IMR-90 (cell line): ENCODE results near the gene SIGLEC15. TPM values are rescaled to one million over a fixed set of nuclear protein-coding genes. Genes with fewer than 3 reads are reported as not detected.

Experiments used
- ATAC-seq: fragments of 200-7000 bp; cut with Tn5 transposase; 2 replicates; pipeline ENCODE4 v1.9.1; 2020; ENCODE audit warnings: low read depth, mild to moderate bottlenecking, moderate library complexity
- BruUV-seq: library from RNA; stranded (reverse); fragments of 400-500 nt; replicated peaks from 2 replicates; lab custom pipeline; 2021; lab: Mats Ljungman, UMichigan
- CTCF ChIA-PET: fragments of 300-600 bp; formaldehyde crosslinking; extraction: SDS; loops from one replicate; lab custom pipeline; 2021; ENCODE audit warnings: antibody characterized with exemption; lab: Yijun Ruan, JAX
- POLR2A ChIA-PET: fragments of 300-600 bp; sonication (Branson Sonifier 250); formaldehyde crosslinking; loops from one replicate; lab custom pipeline; 2022; ENCODE audit warnings: antibody characterized with exemption; ENCODE audit not compliant: unreplicated experiment; lab: Charles Lee
- DNase-seq: peaks from one replicate; pipeline ENCODE4 v3.0.0; 2013
- H2AFZ ChIP-seq: replicated peaks from 2 replicates; pipeline ENCODE3; 2013; ENCODE audit warnings: low read length, mild to moderate bottlenecking; ENCODE audit not compliant: poor library complexity
- H2AK5ac ChIP-seq: 2 replicates; pipeline ENCODE4 v1.6.1; 2013; ENCODE audit warnings: low read depth, low read length, inconsistent platforms
- H2AK9ac ChIP-seq: replicated peaks from 2 replicates; pipeline ENCODE3; 2013; ENCODE audit warnings: mild to moderate bottlenecking, low read depth, low read length, moderate library complexity; ENCODE audit not compliant: poor library complexity
- H2BK120ac ChIP-seq: 2 replicates; pipeline ENCODE4 v1.6.1; 2013; ENCODE audit warnings: low read depth, low read length, inconsistent platforms
- H2BK15ac ChIP-seq: 3 replicates; pipeline ENCODE4 v1.6.1; 2013; ENCODE audit warnings: low read depth, low read length, inconsistent platforms
- H2BK20ac ChIP-seq: 2 replicates; pipeline ENCODE4 v1.6.1; 2013; ENCODE audit warnings: low read depth, mild to moderate bottlenecking, inconsistent platforms, low read length, moderate library complexity
- H2BK5ac ChIP-seq: 2 replicates; pipeline ENCODE4 v1.6.1; 2013; ENCODE audit warnings: mild to moderate bottlenecking, low read depth, low read length, inconsistent platforms; ENCODE audit not compliant: poor library complexity, severe bottlenecking
- H3K14ac ChIP-seq: replicated peaks from 2 replicates; pipeline ENCODE4 v1.6.1; 2013; ENCODE audit warnings: low read depth, low read length, inconsistent platforms
- H3K18ac ChIP-seq: 2 replicates; pipeline ENCODE4 v1.6.1; 2013; ENCODE audit warnings: low read depth, low read length, control low read depth
- H3K23ac ChIP-seq: 2 replicates; pipeline ENCODE4 v1.6.1; 2013; ENCODE audit warnings: low read depth, low read length, inconsistent platforms
- H3K27ac ChIP-seq: 2 replicates; pipeline ENCODE4 v1.5.1; 2013; ENCODE audit warnings: mild to moderate bottlenecking, control low read depth, low read length; ENCODE audit not compliant: insufficient read depth
- H3K27me3 ChIP-seq: 2 replicates; pipeline ENCODE4 v1.6.1; 2013; ENCODE audit warnings: low read length; ENCODE audit not compliant: control insufficient read depth, insufficient read depth
- H3K36me3 ChIP-seq: 2 replicates; pipeline ENCODE4 v1.6.1; 2013; ENCODE audit warnings: low read length, mixed read lengths; ENCODE audit not compliant: control insufficient read depth, insufficient read depth
- H3K4ac ChIP-seq: 2 replicates; pipeline ENCODE4 v1.6.1; 2013; ENCODE audit warnings: low read depth, low read length, inconsistent platforms
- H3K4me1 ChIP-seq: 2 replicates; pipeline ENCODE4 v1.6.1; 2013; ENCODE audit warnings: low read length, mixed read lengths; ENCODE audit not compliant: control insufficient read depth, insufficient read depth
- H3K4me2 ChIP-seq: 2 replicates; pipeline ENCODE4 v1.6.1; 2013; ENCODE audit warnings: low read depth, mild to moderate bottlenecking, control low read depth, low read length, moderate library complexity
- H3K4me3 ChIP-seq: 2 replicates; pipeline ENCODE4 v1.5.1; 2013; ENCODE audit warnings: low read depth, mild to moderate bottlenecking, control low read depth, low read length, moderate library complexity; ENCODE audit not compliant: insufficient read depth
- H3K56ac ChIP-seq: 2 replicates; pipeline ENCODE4 v1.6.1; 2013; ENCODE audit warnings: low read length, inconsistent platforms; ENCODE audit not compliant: insufficient read depth; ENCODE audit errors: extremely low read depth
- H3K79me1 ChIP-seq, 2 experiments: 2 replicates each; pipeline ENCODE4 v1.6.1; 2013; ENCODE audit warnings: low read length in 2 of 2, inconsistent platforms in 1 of 2, low read depth in 1 of 2
- H3K9ac ChIP-seq: 2 replicates; pipeline ENCODE4 v1.6.1; 2013; ENCODE audit warnings: low read depth, low read length, control low read depth
- H3K9me1 ChIP-seq: 2 replicates; pipeline ENCODE4 v1.6.1; 2013; ENCODE audit warnings: low read length, inconsistent platforms; ENCODE audit not compliant: insufficient read depth
- H3K9me3 ChIP-seq: 2 replicates; pipeline ENCODE4 v1.6.1; 2013; ENCODE audit warnings: low read length; ENCODE audit not compliant: control insufficient read depth, insufficient read depth
- H4K20me1 ChIP-seq: 2 replicates; pipeline ENCODE4 v1.6.1; 2013; ENCODE audit warnings: low read length, inconsistent platforms; ENCODE audit not compliant: insufficient read depth
- H4K5ac ChIP-seq: 2 replicates; pipeline ENCODE4 v1.6.1; 2013; ENCODE audit warnings: mild to moderate bottlenecking, low read depth, low read length, control low read depth
- H4K8ac ChIP-seq, 2 experiments: 2 replicates each; pipeline ENCODE4 v1.6.1; 2013; ENCODE audit warnings: low read depth in 2 of 2, low read length in 2 of 2, control low read depth in 1 of 2, inconsistent platforms in 1 of 2
- H4K91ac ChIP-seq: 2 replicates; pipeline ENCODE4 v1.6.1; 2013; ENCODE audit warnings: low read depth, low read length, inconsistent platforms; ENCODE audit not compliant: insufficient read depth
- BHLHE40 ChIP-seq: fragments of 150-350 bp; IDR thresholded peaks from 2 replicates; pipeline ENCODE4 v1.6.1; 2016; ENCODE audit warnings: mild to moderate bottlenecking, low read depth, low read length
- CHD1 ChIP-seq: IDR thresholded peaks from 2 replicates; pipeline ENCODE4 v1.6.1; 2012; ENCODE audit warnings: low read depth, low read length, improper control_type of control experiment
- ELK1 ChIP-seq: fragments of 150-350 bp; IDR thresholded peaks from 2 replicates; pipeline ENCODE4 v1.6.1; 2016; ENCODE audit warnings: low read depth, mild to moderate bottlenecking, low read length, moderate library complexity, borderline replicate concordance
- FOS ChIP-seq: fragments of 150-350 bp; IDR thresholded peaks from 2 replicates; pipeline ENCODE4 v1.6.1; 2016; ENCODE audit warnings: low read depth, low read length
- MAFK ChIP-seq: IDR thresholded peaks from 2 replicates; pipeline ENCODE4 v1.6.1; 2012; ENCODE audit warnings: low read depth, low read length, improper control_type of control experiment
- MAZ ChIP-seq: IDR thresholded peaks from 2 replicates; pipeline ENCODE4 v1.6.1; 2012; ENCODE audit warnings: low read depth, mild to moderate bottlenecking, low read length, improper control_type of control experiment, moderate library complexity, borderline replicate concordance
- NFE2L2 ChIP-seq: fragments of 150-350 bp; IDR thresholded peaks from 2 replicates; pipeline ENCODE4 v1.6.1; 2016; ENCODE audit warnings: low read depth, mild to moderate bottlenecking, low read length
- POLR2A ChIP-seq: IDR thresholded peaks from 2 replicates; pipeline ENCODE4 v1.6.1; 2012; ENCODE audit warnings: mild to moderate bottlenecking, low read depth, low read length
- RAD21 ChIP-seq: IDR thresholded peaks from 2 replicates; pipeline ENCODE4 v1.6.1; 2012; ENCODE audit warnings: low read length, improper control_type of control experiment
- RCOR1 ChIP-seq: IDR thresholded peaks from 2 replicates; pipeline ENCODE4 v1.6.1; 2012; ENCODE audit warnings: mild to moderate bottlenecking, low read length, improper control_type of control experiment; ENCODE audit not compliant: insufficient replicate concordance
- RFX5 ChIP-seq: IDR thresholded peaks from 2 replicates; pipeline ENCODE4 v1.8.0; 2012; ENCODE audit warnings: low read depth, mild to moderate bottlenecking, low read length, moderate library complexity
- WGBS, 2 experiments: methylation state at CpG; one replicate each; pipeline versions ENCODE4 v1.1.5 to v1.1.7; 2013; ENCODE audit warnings: missing lambda C conversion rate in 2 of 2; ENCODE audit not compliant: insufficient read length in 1 of 2; ENCODE audit errors: extremely low coverage in 2 of 2; 5-methylcytosine and 5-hydroxymethylcytosine counted together
- dilution Hi-C: fragments of 300-500 bp; cut with HindIII; formaldehyde crosslinking; loops from one replicate; pipeline ENCODE4 v1.14.3; 2018; ENCODE audit warnings: low sequenced_read_pairs; ENCODE audit not compliant: unreplicated experiment
- in situ Hi-C: fragments of 300-500 bp; cut with MboI; formaldehyde crosslinking; loops from 3 replicates; pipeline ENCODE4 v1.14.3; 2019; ENCODE audit warnings: low sequenced_read_pairs, inconsistent platforms, mixed read lengths
- intact Hi-C: fragments of 100-400 bp; cut with micrococcal nuclease; formaldehyde crosslinking; loops from 2 replicates; pipeline ENCODE4 v1.10.0; 2022
- polyA plus RNA-seq, 3 experiments: library from polyadenylated mRNA; depleted of rRNA; stranded (reverse); fragments of >200 nt; gene quantifications; 2 replicates each; pipeline ENCODE4 v1.2.3, GENCODE V29; 2012; ENCODE audit warnings: low replicate concordance in 1 of 3
- total RNA-seq: library from RNA; depleted of rRNA; stranded (reverse); fragments of >200 nt; gene quantifications from 2 replicates; pipeline ENCODE4 v1.2.3, GENCODE V29; 2012

The SIGLEC15 gene
- total and polyA plus RNA-seq, 2 of the 4 experiments (the other 2 are of a cell fraction), result 1.1 to 1.8 TPM

GRCh38 chr18:45830917-45831316, 5.4 kb downstream of the SIGLEC15 start:
- no peak overlapping the region for H3K4me3 ChIP-seq
- H3K9ac ChIP-seq, result no peak overlapping the region
- peaks cover 23% of the 10 kb centered on the region for H3K4me1 ChIP-seq
- ATAC-seq, result no peak
- CTCF ChIA-PET, result interaction anchor here (0.9 kb wide), 1 partner anchor 20 kb away, joined by 3 read pairs; no protein-coding TSS in a partner anchor
- H3K9me3 ChIP-seq, result no peaks in the 10 kb centered on the region
- intact Hi-C loops, result no loop called here
- no peak overlapping the region for H4K5ac ChIP-seq
- H3K18ac ChIP-seq, result no peak overlapping the region
- peak overlapping the region; percentile 49 for H2AK5ac ChIP-seq
- 0 out of 2 replicates have a peak overlapping the region, but pooled peaks have one; percentile 21 for H4K91ac ChIP-seq
- 86% methylated on average over 7 of the region's 7 CpGs; no CpG with 5 or more reads in 1 of the 2 experiments for WGBS, 2 experiments
- dilution Hi-C loops, result no loop called here
- H2AK9ac ChIP-seq, result no peak overlapping the region
- H4K8ac ChIP-seq, result peak overlapping the region in 1 of 2 experiments; percentile 15; a peak in 1 of 4 replicates
- peak overlapping the region; percentile 54; the same call in 1 of the 3 replicates for H2BK15ac ChIP-seq
- no peak overlapping the region for H3K27ac ChIP-seq
- BruUV-seq, result no TSS peak
- H4K20me1 ChIP-seq, result no peaks in the 10 kb centered on the region
- no peak overlapping the region for H2BK5ac ChIP-seq
- H2BK20ac ChIP-seq, result peak overlapping the region; percentile 43; the same call in 1 of the 2 replicates
- POLR2A ChIA-PET, result no interaction called here
- peaks cover 34% of the 10 kb centered on the region for H3K9me1 ChIP-seq
- H3K4ac ChIP-seq, result no peak overlapping the region
- in situ Hi-C loops, result no loop called here
- no peak overlapping the region for H3K14ac ChIP-seq
- no peak overlapping the region for H2AFZ ChIP-seq
- no peaks in the 10 kb centered on the region for H3K36me3 ChIP-seq
- H3K56ac ChIP-seq, result no peak overlapping the region
- peaks cover 0 to 15% of the 10 kb centered on the region in 2 experiments; a peak in 2 of 4 replicates for H3K79me1 ChIP-seq
- H3K23ac ChIP-seq, result no peak overlapping the region
- DNase-seq, result no peak
- TF ChIP-seq RCOR1 (no peak), RAD21 (no peak), FOS (no peak), MAZ (no peak), BHLHE40 (no peak), RFX5 (no peak), POLR2A (no peak), NFE2L2 (no peak), CHD1 (no peak), ELK1 (no peak), MAFK (no peak)
- no peak overlapping the region for H3K4me2 ChIP-seq
- peak overlapping the region; percentile 51; the same call in 1 of the 2 replicates for H2BK120ac ChIP-seq
- no peaks in the 10 kb centered on the region for H3K27me3 ChIP-seq
